Urinary bladder (tissue), 4 donors: ENCODE measurements around the gene CYYR1. TPM values are rescaled to one million over a fixed set of nuclear protein-coding genes. Genes with fewer than 3 reads are reported as not detected.

ENCODE experiments used
- DNase-seq: peaks from one replicate; pipeline ENCODE4 v3.0.0-alpha.2; 2015; ENCODE audit errors: extremely low spot score
- H3K27ac ChIP-seq: one replicate; pipeline ENCODE4 v1.5.1; 2013; ENCODE audit warnings: low read depth, mild to moderate bottlenecking, moderate library complexity
- H3K36me3 ChIP-seq: one replicate; pipeline ENCODE4 v1.6.1; 2013; ENCODE audit warnings: mild to moderate bottlenecking, moderate library complexity; ENCODE audit not compliant: insufficient read depth
- H3K4me1 ChIP-seq: one replicate; pipeline ENCODE4 v1.6.1; 2013; ENCODE audit warnings: mild to moderate bottlenecking, moderate library complexity; ENCODE audit not compliant: insufficient read depth
- H3K4me3 ChIP-seq: one replicate; pipeline ENCODE4 v1.5.1; 2013; ENCODE audit warnings: low read depth, low read length
- WGBS: extraction: QIAGEN DNeasy Blood & Tissue Kit; methylation state at CpG from one replicate; pipeline ENCODE4 v1.1.7; 2013; 5-methylcytosine and 5-hydroxymethylcytosine counted together
- polyA plus RNA-seq: library from polyadenylated mRNA; stranded (reverse); fragments of 200-250 nt; gene quantifications from one replicate; pipeline ENCODE4 v1.2.3, GENCODE V29; 2013
- total RNA-seq: library from RNA; depleted of rRNA; stranded (reverse); fragments of >200 nt; gene quantifications from one replicate; pipeline ENCODE4 v1.2.3, GENCODE V29; 2014
- donor health status: healthy with polysubstance abuse.
- donor health status: healthy.

CYYR1 gene
- total and polyA plus RNA-seq, 2 donors: 11.4 to 21.1 TPM

DNA sequence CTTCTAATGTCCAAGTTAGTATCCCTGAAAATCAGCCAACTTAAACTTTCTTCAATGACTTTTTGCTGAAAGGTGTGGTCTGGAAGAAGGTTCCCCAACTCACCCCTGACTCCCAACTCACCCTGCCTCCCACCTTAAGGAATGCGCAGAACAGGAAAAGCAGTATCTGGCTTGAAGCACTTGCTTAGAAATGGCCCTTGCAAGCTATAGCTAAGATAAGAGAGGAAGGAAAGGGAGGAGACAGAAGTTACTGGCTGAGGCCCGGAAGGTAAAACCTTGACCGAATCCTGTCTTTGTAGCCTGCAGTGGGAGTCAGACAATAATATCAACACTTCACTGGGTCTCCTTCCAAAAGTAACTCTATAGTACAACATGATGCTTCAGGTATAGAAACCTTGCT, 2.9 kb downstream of the CYYR1 start:
- Histone ChIP-seq H3K27ac (no peak overlapping the region), H3K4me3 (no peak overlapping the region), H3K36me3 (no peaks in the 10 kb centered on the region), H3K4me1 (no peaks in the 10 kb centered on the region)
- WGBS: 54% methylated on average over 3 of the region's 3 CpGs
- no peak for DNase-seq

DNA sequence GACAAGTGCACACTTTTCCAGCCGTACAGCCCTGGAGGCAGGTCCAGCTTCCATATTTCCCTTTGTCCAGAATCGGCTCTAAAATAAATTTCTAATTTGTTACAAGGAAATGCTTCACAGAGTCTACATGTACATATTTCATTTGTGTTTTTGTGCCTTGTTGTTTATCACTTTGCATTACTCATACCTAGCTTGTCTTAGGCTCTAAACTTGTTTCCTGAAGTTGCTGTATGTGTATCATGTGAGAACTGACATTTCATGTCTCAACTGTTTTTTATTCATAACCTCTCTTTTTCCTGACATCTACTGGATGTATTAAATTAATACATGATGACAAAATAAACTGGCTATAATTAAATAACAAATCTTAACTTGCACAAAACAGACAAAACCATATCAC, 7.5 kb downstream of the CYYR1 start:
- H3K4me1 ChIP-seq: no peaks in the 10 kb centered on the region
- H3K36me3 ChIP-seq: no peaks in the 10 kb centered on the region
- WGBS: 88% methylated on average over 2 of the region's 2 CpGs
- H3K4me3 ChIP-seq: no peak overlapping the region
- DNase-seq: no peak
- no peak overlapping the region for H3K27ac ChIP-seq

DNA sequence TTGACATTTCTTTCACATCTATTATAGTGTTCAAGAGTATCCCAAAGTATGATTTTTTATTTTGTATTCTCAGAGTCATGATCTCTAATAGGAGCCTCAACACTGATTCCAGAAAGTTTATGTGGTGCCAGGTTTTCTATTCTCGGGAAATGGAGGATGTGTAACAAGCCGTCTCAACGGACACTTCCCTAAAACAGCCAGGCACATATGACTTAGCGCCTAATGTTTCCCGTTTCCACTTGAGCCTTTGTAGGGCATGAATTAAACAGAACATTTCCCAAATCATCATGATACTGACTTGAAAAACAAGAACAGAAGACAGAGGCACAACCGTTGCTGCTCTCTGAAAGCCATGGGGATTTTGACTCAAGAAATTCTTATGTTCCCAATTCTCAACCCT, 8.0 kb downstream of the CYYR1 start:
- Histone ChIP-seq H3K27ac (no peak overlapping the region), H3K36me3 (no peaks in the 10 kb centered on the region), H3K4me1 (no peaks in the 10 kb centered on the region), H3K4me3 (no peak overlapping the region)
- DNase-seq: no peak
- 73% methylated on average over 6 of the region's 6 CpGs for WGBS

DNA sequence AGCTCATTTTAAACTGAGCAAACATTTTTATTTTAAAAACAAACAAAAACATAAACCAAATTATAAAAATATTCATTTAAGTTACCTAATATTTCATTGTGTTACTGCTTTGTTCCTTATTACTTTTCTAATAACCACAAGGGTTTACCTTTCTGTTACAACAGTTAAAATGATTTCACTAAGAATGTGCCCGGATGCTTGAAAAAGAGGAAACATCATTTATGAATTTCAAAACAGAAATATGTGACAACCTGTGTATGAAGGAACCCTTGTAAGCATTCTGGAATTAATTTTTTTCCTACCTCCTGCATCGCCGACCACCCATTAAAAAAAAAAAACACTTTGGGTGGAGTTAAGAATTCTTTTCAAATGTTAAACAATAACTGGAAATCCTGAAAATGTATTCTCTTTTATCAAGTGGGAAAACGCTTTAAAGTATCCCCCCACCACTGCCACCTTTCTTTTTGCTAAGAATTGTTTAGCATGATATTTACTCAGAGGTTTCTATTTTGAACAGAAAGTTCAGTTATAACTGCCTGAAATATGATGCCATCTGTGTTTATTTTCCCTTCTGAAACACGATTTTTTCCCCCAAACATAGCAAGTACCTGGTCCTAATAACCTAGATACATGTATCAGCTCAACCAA, 9.1 kb downstream of the CYYR1 start:
- Histone ChIP-seq H3K4me3 (no peak overlapping the region), H3K27ac (no peak overlapping the region), H3K36me3 (no peaks in the 10 kb centered on the region), H3K4me1 (no peaks in the 10 kb centered on the region)
- no peak for DNase-seq
- WGBS: 67% methylated on average over 5 of the region's 5 CpGs

DNA sequence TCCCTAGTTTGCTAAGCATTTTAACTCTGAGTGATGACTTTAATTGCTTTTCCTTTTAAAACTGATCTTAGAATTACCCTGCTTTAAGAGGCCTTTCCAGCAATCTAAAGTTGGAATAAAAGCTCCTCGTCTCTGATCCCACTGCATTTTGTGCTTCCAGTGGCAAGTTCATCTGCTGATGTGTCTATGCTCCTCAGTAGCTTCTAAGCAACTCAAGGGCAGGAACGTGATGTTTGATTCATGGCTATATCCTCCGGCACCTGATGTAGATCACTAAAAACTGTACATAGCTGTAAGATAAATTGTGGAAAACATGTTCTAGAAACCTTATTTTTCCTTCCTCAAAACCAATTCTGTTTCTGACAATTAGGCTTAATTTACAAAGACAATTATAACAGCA, 12.5 kb downstream of the CYYR1 start:
- WGBS: 84% methylated on average over 3 of the region's 3 CpGs
- no peak overlapping the region for H3K27ac ChIP-seq
- no peak overlapping the region for H3K4me3 ChIP-seq
- no peaks in the 10 kb centered on the region for H3K4me1 ChIP-seq
- H3K36me3 ChIP-seq: no peaks in the 10 kb centered on the region
- no peak for DNase-seq

DNA sequence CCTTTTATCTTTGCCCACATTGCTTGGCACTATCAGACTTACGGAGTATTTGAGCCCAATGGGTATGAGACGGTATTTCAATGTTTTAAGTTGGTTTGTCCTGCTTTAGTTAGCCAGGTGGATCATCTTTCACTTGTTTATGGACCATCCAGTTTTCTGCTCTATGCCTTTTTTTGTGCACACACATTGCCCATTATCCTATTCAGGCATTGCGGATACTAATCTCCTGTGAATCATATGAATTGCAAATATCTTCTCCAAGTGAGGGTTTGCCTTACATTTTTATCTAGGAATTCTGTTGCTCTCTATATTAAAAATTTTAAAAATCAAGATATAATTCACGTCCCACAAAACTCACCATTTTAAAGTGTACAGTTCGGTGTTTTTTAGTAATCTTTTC, 14.0 kb downstream of the CYYR1 start:
- H3K27ac ChIP-seq: no peak overlapping the region
- WGBS: 93% methylated on average over 5 of the region's 5 CpGs
- H3K36me3 ChIP-seq: no peaks in the 10 kb centered on the region
- no peak overlapping the region for H3K4me3 ChIP-seq
- H3K4me1 ChIP-seq: no peaks in the 10 kb centered on the region
- DNase-seq: no peak

DNA sequence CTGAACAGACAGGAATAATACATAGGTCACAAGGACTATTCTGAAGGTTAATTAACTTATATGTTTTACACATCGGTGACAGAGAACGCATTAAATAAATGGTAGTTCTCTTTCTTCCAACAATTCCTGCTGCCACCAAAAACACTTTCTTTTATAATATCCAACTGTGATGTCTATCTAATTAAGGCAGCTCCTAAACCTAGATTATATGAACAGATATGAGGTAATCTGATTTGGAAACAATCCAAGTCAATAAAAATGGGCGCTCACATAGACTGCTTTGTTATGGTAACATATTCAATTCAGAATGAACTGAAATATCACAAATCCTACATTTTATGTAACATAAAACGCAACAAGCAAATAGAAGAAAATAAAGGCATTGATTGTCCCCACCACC, 16.0 kb downstream of the CYYR1 start:
- no peaks in the 10 kb centered on the region for H3K4me1 ChIP-seq
- H3K27ac ChIP-seq: peak overlapping the region; percentile 23
- no peak overlapping the region for H3K4me3 ChIP-seq
- H3K36me3 ChIP-seq: no peaks in the 10 kb centered on the region
- DNase-seq: no peak
- WGBS: 80% methylated on average over 4 of the region's 4 CpGs

DNA sequence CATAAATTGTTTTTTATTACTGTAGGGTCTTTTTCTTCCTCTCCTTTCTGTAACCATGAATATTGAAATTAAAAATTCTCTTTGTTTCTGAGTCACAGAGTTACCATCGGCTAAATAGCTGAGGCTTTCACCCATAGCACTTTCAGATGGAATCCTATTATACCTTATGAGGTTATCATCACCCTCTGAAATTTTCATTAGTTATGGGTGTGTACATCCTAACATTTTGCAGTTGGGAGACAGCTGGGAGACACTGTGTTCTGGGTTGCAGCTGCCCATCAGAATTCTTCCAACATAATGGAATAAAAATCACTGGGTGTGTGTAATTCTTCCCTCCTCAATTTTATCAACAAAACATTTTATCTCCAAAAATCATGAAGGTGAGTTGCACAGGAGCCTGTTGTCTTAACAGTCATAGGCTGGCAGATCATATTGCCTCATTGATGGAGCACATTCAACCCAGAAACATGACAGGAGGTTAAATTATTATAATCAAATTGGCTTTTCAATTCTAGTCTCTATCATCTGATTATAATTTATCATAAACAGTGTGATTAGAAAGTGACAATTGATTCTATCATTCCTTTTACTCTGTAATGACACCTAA, 17.4 kb downstream of the CYYR1 start:
- WGBS: 82% methylated on average over 1 of the region's 1 CpG

DNA sequence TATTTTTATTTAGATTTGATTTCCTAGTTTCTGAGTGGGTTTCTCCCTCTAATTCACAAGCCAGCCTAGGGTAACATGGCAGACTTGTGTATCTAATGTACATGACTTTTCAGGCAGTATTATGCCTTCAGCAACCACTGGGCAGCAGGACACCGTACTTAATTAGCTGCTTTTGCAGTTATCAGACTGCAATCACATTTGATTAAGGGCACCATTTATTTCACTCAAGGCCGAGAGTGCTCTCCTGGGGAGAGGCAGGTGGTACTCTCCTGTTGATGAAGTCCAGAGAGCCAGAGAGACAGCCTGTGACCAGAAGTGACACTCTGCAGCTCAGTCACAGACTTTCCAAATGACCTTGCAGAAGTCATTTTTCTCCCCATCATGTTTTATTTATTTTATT, 18.7 kb downstream of the CYYR1 start:
- WGBS: 88% methylated on average over 2 of the region's 2 CpGs
- no peak for DNase-seq
- Histone ChIP-seq H3K4me1 (no peaks in the 10 kb centered on the region), H3K27ac (no peak overlapping the region), H3K36me3 (no peaks in the 10 kb centered on the region), H3K4me3 (no peak overlapping the region)

More for the DNA sequence above, 17.4 kb downstream of the CYYR1 start:
- Histone ChIP-seq H3K4me1 (no peaks in the 10 kb centered on the region), H3K4me3 (no peak overlapping the region), H3K27ac (no peak overlapping the region), H3K36me3 (no peaks in the 10 kb centered on the region)
- no peak for DNase-seq

DNA sequence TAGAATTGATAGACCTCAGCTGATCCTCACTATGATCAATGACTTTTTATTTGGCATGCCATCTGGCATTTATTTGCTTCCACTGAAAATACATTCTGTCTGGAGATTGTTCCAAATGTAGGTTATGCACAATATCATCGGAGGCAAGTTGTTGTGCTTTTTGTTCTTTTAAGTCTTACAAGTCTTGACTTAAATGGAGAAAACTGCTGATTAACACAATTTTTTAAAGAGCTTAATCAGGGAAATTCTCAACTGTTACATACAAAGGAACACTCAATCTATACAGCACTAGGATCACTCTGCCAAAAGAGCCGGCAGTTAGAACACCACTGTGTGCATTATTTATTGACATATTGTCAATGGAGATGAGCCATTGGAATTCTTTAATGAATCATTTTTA, 19.2 kb downstream of the CYYR1 start:
- Histone ChIP-seq H3K4me3 (no peak overlapping the region), H3K4me1 (no peaks in the 10 kb centered on the region), H3K27ac (no peak overlapping the region), H3K36me3 (no peaks in the 10 kb centered on the region)
- DNase-seq: no peak
- 84% methylated on average over 2 of the region's 2 CpGs for WGBS

DNA sequence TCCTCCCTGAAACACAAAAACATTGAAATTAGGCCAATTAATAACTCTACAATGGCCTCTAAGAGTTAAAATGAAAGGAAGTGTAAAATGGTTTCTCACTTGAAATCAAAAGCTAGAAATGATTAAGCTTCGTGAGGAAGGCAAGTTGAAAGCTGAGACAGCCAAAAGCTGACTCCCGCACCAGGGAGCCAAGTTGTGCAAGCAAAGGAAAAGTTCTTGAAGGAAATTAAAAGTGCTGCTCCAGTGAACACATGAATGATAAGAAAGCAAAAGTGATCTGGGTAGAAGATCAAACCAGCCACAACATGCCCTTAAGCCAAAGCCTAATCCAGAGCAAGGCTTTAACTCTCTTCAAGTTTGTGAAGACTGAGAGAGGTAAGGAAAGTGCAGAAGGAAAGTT, 22.8 kb downstream of the CYYR1 start:
- H3K27ac ChIP-seq: peak overlapping the region; percentile 6
- H3K36me3 ChIP-seq: no peaks in the 10 kb centered on the region
- H3K4me1 ChIP-seq: no peaks in the 10 kb centered on the region
- no peak for DNase-seq
- no peak overlapping the region for H3K4me3 ChIP-seq
- 50% methylated on average over 2 of the region's 2 CpGs for WGBS

DNA sequence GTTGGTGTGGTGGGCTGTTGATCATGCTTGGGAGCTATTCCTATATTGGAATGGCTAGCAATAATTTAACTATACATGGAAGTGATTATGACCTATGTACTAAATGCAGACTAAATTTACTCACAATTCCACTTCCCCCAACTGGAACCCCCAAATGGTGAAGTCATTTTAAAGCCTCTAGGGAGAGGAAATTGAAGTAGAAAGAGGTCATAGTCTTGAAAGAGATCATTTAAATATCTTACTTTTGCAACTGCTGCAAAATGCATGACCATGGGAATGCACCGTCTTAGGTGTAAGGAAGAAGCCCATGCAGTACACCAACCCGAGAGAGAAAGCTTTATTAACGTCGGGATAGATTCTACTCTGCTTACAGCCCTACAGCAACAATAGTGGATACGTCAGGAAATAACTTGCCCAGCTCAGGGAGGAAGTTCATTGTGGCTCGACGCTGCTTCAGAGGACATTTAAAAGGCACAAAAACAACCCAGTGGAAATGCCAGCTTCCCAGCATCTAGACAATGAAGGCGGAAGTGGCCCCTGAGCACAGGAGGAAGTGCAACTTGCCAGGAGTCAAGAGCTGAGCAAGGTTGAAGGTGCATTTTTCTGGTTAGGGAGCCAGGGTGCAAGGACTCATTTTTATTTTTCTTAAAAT, 26.5 kb downstream of the CYYR1 start:
- H3K27ac ChIP-seq: no peak overlapping the region
- 80% methylated on average over 8 of the region's 8 CpGs for WGBS
- no peaks in the 10 kb centered on the region for H3K4me1 ChIP-seq
- no peaks in the 10 kb centered on the region for H3K36me3 ChIP-seq
- H3K4me3 ChIP-seq: no peak overlapping the region
- no peak for DNase-seq

DNA sequence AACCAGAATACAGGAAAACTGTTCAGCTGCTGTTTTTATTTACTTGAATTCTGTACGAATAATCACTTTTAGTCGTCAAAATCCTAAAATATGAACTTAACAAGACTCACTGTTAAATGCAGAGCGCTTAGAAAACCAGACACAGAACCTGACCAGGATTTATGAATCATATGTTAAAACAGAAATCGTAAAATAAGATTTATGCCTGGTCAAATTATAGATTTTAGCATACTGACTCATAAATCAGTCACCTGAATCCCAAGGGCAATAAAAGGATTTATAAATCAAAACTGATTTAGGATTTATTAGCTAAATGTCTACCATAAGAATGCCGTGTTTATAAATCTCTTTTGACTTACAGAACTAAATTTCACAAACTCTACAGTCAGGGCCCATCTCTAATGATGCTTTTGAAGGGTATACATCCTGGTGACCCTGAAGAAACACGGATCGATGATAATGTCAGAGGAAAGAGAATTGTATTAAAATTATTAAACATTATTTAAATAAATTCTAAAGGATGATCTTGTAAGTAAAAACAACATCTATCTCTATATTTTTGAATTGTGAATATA, 28.8 kb downstream of the CYYR1 start:
- Histone ChIP-seq H3K4me1 (no peaks in the 10 kb centered on the region), H3K4me3 (no peak overlapping the region), H3K36me3 (no peaks in the 10 kb centered on the region), H3K27ac (no peak overlapping the region)
- WGBS: 49% methylated on average over 7 of the region's 7 CpGs
- DNase-seq: no peak

DNA sequence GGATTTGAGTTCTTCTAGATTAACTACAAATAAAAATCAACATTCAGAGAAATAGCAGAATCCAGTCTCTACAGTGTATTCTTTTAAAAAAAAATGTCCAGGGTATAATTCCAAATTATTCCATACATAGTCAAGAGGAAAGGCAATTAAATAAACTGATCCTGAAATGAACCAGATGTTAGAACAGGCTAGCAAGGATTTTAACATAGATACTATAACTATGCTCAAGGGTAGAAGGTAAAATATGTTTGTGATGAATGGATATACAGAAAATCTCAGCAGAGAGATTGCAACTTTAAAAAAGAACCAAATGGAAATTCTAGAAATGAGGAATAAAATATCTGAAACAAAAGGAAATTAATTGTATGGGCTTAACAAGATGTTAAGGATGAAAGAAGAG, 32.4 kb downstream of the CYYR1 start:
- Histone ChIP-seq H3K27ac (no peak overlapping the region), H3K4me1 (no peaks in the 10 kb centered on the region), H3K4me3 (no peak overlapping the region), H3K36me3 (no peaks in the 10 kb centered on the region)
- DNase-seq: no peak
